GM18502 (cell line): Measurements from ENCODE around the gene KRTAP10-3.

ENCODE experiments used
- ATAC-seq: cut with Tn5 transposase; IDR thresholded peaks from one replicate; pipeline ENCODE4 v1.9.1; 2021; ENCODE audit warnings: mild to moderate bottlenecking; ENCODE audit not compliant: unreplicated experiment, poor library complexity

Gene KRTAP10-3

GRCh38 chr21:44509539-44509938 is 49.1 kb downstream of the KRTAP10-3 start:
- no peak for ATAC-seq

DNA sequence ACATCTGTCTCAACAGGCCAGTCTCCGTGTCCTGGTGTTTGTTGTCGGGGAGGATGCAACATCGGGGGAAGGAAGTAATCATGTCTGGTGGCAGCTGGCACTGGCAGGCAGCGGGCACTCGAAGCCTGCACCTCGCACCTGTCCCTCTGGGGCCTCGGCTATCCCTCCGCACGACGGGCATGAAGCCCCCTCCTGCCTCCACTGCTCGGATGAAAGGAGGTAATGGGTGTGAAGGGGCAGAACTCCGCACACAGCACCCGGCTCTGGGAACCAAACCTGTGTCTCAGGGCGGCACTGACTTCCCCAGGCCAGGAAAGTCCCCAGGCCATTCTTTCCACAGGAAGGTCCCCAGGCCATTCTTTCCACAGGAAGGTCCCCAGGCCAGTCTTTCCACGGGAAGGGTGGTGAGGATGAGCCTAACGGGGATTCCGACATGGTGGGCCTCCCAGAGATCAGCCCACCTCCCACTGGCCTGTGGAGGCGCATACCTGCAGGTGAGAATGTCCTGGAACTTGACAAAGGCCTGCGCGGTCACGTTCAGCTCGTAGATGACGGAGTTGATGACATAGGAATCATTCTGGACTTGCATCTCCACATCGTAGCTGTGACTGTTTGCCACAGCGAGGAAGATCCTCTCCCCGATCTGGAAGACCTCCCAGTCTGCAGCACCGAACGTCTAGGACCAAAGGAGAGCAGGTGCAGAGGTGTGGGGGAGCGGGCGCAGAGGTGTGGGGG is 49.7 kb downstream of the KRTAP10-3 start:
- ATAC-seq: no peak

DNA sequence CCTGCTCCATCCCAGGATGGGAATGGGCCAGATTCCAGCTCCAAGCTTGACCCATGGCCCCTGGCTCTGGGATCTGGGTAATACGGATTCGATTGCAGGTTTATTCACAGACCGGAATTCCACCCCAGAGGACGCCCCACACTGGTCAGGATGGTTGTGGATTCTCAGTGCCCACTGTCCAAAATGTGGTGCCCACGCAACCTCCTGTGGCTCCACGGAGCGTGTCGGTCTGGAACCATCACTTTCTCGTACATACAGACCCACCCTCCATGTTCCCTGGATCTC is 50.2 kb downstream of the KRTAP10-3 start:
- ATAC-seq: no peak
